HCT116 (cell line): Measurements from ENCODE around the gene CACNA1A. TPM values are rescaled to one million over a fixed set of nuclear protein-coding genes. Genes with fewer than 3 reads are reported as not detected.

ENCODE experiments used
- ATAC-seq: fragments of 200-7000 bp; cut with Tn5 transposase; 2 replicates; pipeline ENCODE4 v1.9.1; 2020; ENCODE audit warnings: mild to moderate bottlenecking, moderate library complexity
- BruUV-seq: library from RNA; stranded (reverse); fragments of 400-500 nt; replicated peaks from 2 replicates; lab custom pipeline; 2021; lab: Mats Ljungman, UMichigan
- CTCF ChIA-PET: fragments of 300-600 bp; sonication (Branson Sonifier 250); formaldehyde crosslinking; loops from one replicate; lab custom pipeline; 2021; ENCODE audit warnings: antibody characterized with exemption; lab: Charles Lee
- POLR2A ChIA-PET: fragments of 300-600, 350-600 bp; sonication (Branson Sonifier 250); formaldehyde crosslinking; loops from one replicate; lab custom pipeline; 2021; ENCODE audit warnings: antibody characterized with exemption; lab: Charles Lee
- RAD21 ChIA-PET, 2 experiments: fragments of 300-600 bp; sonication (Branson Sonifier 250); formaldehyde crosslinking; loops; one replicate each; lab custom pipeline; 2023; ENCODE audit warnings: low total read pairs in 2 of 2; ENCODE audit not compliant: uncharacterized antibody in 2 of 2, unreplicated experiment in 2 of 2, low non-redundant PET in 1 of 2; lab: Charles Lee
- DNase-seq: peaks from one replicate; pipeline ENCODE4 v3.0.0-alpha.2; 2010; ENCODE audit warnings: low read depth, low spot score
- H2AFZ ChIP-seq: fragments of 200-600 bp; shearing (Covaris generic), sonication (generic); 2 replicates; pipeline ENCODE4 v1.6.1; 2017; ENCODE audit warnings: low read depth, mixed run types, mixed read lengths, antibody characterized with exemption, low read length; ENCODE audit not compliant: poor library complexity, severe bottlenecking
- H3K27ac ChIP-seq: 2 replicates; pipeline ENCODE4 v1.5.1; 2012; ENCODE audit warnings: low read depth, low read length
- H3K27me3 ChIP-seq: fragments of 200-600 bp; sonication (generic); 2 replicates; pipeline ENCODE4 v1.6.1; 2016; ENCODE audit warnings: mixed run types, low read length, mixed read lengths; ENCODE audit not compliant: insufficient read depth
- H3K36me3 ChIP-seq, 2 experiments: fragments of 200-500 bp in 1 of 2; fragments of 200-600 bp in 1 of 2; sonication (Bioruptor generic) in 1 of 2; sonication (generic) in 1 of 2; 2 replicates each; pipeline versions ENCODE4 v1.5.1 to v1.6.1; 2014 to 2016; ENCODE audit warnings: low read length in 2 of 2, inconsistent platforms in 1 of 2, mixed read lengths in 1 of 2, mixed run types in 1 of 2; ENCODE audit not compliant: insufficient read depth in 2 of 2, control insufficient read depth in 1 of 2
- H3K4me1 ChIP-seq, 2 experiments: fragments of 200-600 bp in 1 of 2; sonication (generic) in 1 of 2; 2 replicates each; pipeline versions ENCODE4 v1.5.1 to v1.6.1; 2012 to 2017; ENCODE audit warnings: low read length in 2 of 2, inconsistent platforms in 1 of 2, mild to moderate bottlenecking in 1 of 2, mixed read lengths in 1 of 2, mixed run types in 1 of 2, moderate library complexity in 1 of 2; ENCODE audit not compliant: insufficient read depth in 2 of 2, control insufficient read depth in 1 of 2
- H3K4me2 ChIP-seq: fragments of 200-600 bp; sonication (generic); 2 replicates; pipeline ENCODE4 v1.6.1; 2017; ENCODE audit warnings: mixed run types, low read length, mixed read lengths
- H3K4me3 ChIP-seq, 2 experiments: fragments of 200-600 bp in 1 of 2; sonication (generic) in 1 of 2; replicated peaks in 1 of 2; 2 replicates each; pipeline ENCODE4 v1.5.1; 2011 to 2016; ENCODE audit warnings: low read length in 2 of 2, control low read depth in 1 of 2, low read depth in 1 of 2, mild to moderate bottlenecking in 1 of 2, mixed read lengths in 1 of 2, mixed run types in 1 of 2
- H3K79me2 ChIP-seq: fragments of 200-600 bp; sonication (generic); 2 replicates; pipeline ENCODE4 v1.6.1; 2017; ENCODE audit warnings: mild to moderate bottlenecking, mixed run types, low read length, moderate library complexity, mixed read lengths; ENCODE audit not compliant: insufficient read depth
- H3K9ac ChIP-seq: fragments of 200-600 bp; sonication (generic); 2 replicates; pipeline ENCODE4 v1.6.1; 2016; ENCODE audit warnings: low read length, mixed read lengths
- H3K9me2 ChIP-seq: fragments of 200-600 bp; sonication (generic), shearing (Covaris generic); 2 replicates; pipeline ENCODE4 v1.6.1; 2017; ENCODE audit warnings: mixed run types, mild to moderate bottlenecking, moderate library complexity; ENCODE audit not compliant: insufficient read depth
- H3K9me3 ChIP-seq, 2 experiments: fragments of 200-500 bp in 1 of 2; fragments of 200-600 bp in 1 of 2; sonication (Bioruptor generic) in 1 of 2; sonication (generic) in 1 of 2; 2 replicates each; pipeline ENCODE4 v1.6.1; 2014 to 2017; ENCODE audit warnings: low read length in 2 of 2, mixed read lengths in 2 of 2, inconsistent platforms in 1 of 2, low read depth in 1 of 2, mild to moderate bottlenecking in 1 of 2, mixed run types in 1 of 2, moderate library complexity in 1 of 2; ENCODE audit not compliant: control insufficient read depth in 1 of 2, insufficient read depth in 1 of 2
- H4K20me1 ChIP-seq: fragments of 200-600 bp; sonication (generic), shearing (Covaris generic); 2 replicates; pipeline ENCODE4 v1.6.1; 2017; ENCODE audit warnings: mixed run types, mild to moderate bottlenecking, moderate library complexity; ENCODE audit not compliant: insufficient read depth
- EGR1 ChIP-seq: IDR thresholded peaks from 2 replicates; pipeline ENCODE4 v1.6.1; 2012; ENCODE audit warnings: low read depth
- EZH2phosphoT487 ChIP-seq: fragments of 200-600 bp; IDR thresholded peaks from 2 replicates; pipeline ENCODE4 v1.6.1; 2018; ENCODE audit warnings: antibody characterized with exemption, borderline replicate concordance
- FOSL1 ChIP-seq: IDR thresholded peaks from 2 replicates; pipeline ENCODE4 v1.6.1; 2012; ENCODE audit warnings: low read depth
- POLR2AphosphoS5 ChIP-seq: IDR thresholded peaks from 2 replicates; pipeline ENCODE4 v1.6.1; 2011; ENCODE audit warnings: mild to moderate bottlenecking, low read depth, low read length, moderate library complexity
- SP1 ChIP-seq: IDR thresholded peaks from 2 replicates; pipeline ENCODE4 v1.6.1; 2012; ENCODE audit warnings: low read depth
- TCF7L2 ChIP-seq: IDR thresholded peaks from 2 replicates; pipeline ENCODE4 v1.7.0; 2011; ENCODE audit warnings: borderline replicate concordance, inconsistent platforms; ENCODE audit not compliant: insufficient read depth, insufficient read length; ENCODE audit errors: extremely low read depth
- YY1 ChIP-seq: IDR thresholded peaks from 2 replicates; pipeline ENCODE4 v1.6.1; 2011; ENCODE audit warnings: low read length, low read depth, moderate library complexity, mild to moderate bottlenecking; ENCODE audit not compliant: insufficient replicate concordance; ENCODE audit errors: extremely low read depth
- ZFX ChIP-seq: fragments of 450-650 bp; IDR thresholded peaks from 2 replicates; pipeline ENCODE4 v1.6.1; 2017
- intact Hi-C: fragments of 100-400 bp; cut with micrococcal nuclease; formaldehyde crosslinking; loops from 2 replicates; pipeline ENCODE4 v1.10.0; 2022
- total RNA-seq: library from RNA; stranded (reverse); gene quantifications from one replicate; pipeline ENCODE4 v1.2.1, GENCODE V29; 2021; ENCODE audit not compliant: unreplicated experiment
- TF ChIP-seq, protein P1 (sequence below): IDR thresholded peaks from 2 replicates; pipeline ENCODE4 v1.6.1; 2011; ENCODE audit warnings: mild to moderate bottlenecking, low read length, moderate library complexity; ENCODE audit not compliant: insufficient replicate concordance; ENCODE audit errors: extremely low read depth
- TF ChIP-seq, protein P2 (sequence below): IDR thresholded peaks from 2 replicates; pipeline ENCODE4 v1.6.1; 2012
- TF ChIP-seq, protein P3 (sequence below), 3 experiments: fragments of 200-600 bp in 1 of 3; sonication (generic) in 1 of 3; IDR thresholded peaks in 2 of 3; conservative IDR thresholded peaks in 1 of 3; 2 replicates each; pipeline ENCODE4 v1.5.1; 2012 to 2017; ENCODE audit warnings: low read depth in 2 of 3, low read length in 2 of 3, antibody characterized with exemption in 1 of 3, borderline replicate concordance in 1 of 3, control low read depth in 1 of 3, mild to moderate bottlenecking in 1 of 3, mixed read lengths in 1 of 3, mixed run types in 1 of 3, moderate library complexity in 1 of 3; ENCODE audit not compliant: insufficient read depth in 1 of 3

CACNA1A gene
- total RNA-seq, 1 experiment from 2014 or later = 7.5 TPM

DNA sequence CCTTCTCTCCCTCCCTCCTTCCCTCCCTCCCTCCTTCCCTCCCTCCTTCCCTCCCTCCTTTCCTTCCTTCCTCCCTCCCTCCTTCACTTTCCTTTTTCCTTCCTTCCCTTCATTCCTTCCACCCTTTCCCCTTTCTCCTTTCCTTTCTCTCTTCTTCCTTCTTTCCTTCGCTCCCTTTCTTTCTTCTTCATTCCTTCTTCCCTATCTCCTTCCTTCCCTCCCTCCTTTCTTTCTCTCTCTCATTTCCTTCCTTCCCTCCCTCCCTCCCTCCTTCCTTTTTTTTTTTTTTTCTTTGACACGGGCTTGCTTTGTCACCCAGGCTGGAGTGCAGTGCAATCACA is 250.6 kb downstream of the CACNA1A start:
- Histone ChIP-seq H4K20me1 (no peaks in the 10 kb centered on the region), H3K27me3 (no peaks in the 10 kb centered on the region), H3K9me3 (peaks cover 0 to 13% of the 10 kb centered on the region in 2 experiments; a peak in 1 of 4 replicates), H3K4me1 (peaks cover 8 to 22% of the 10 kb centered on the region in 2 experiments), H3K4me2 (no peak overlapping the region), H3K79me2 (no peaks in the 10 kb centered on the region), H3K27ac (no peak overlapping the region), H3K4me3 (no peak overlapping the region), H3K9ac (no peak overlapping the region), H3K9me2 (no peaks in the 10 kb centered on the region), H2AFZ (no peak overlapping the region), H3K36me3 (no peaks in the 10 kb centered on the region)
- CTCF ChIA-PET = no interaction called here
- no peak for ATAC-seq
- DNase-seq = no peak
- TF ChIP-seq, protein P1, sequence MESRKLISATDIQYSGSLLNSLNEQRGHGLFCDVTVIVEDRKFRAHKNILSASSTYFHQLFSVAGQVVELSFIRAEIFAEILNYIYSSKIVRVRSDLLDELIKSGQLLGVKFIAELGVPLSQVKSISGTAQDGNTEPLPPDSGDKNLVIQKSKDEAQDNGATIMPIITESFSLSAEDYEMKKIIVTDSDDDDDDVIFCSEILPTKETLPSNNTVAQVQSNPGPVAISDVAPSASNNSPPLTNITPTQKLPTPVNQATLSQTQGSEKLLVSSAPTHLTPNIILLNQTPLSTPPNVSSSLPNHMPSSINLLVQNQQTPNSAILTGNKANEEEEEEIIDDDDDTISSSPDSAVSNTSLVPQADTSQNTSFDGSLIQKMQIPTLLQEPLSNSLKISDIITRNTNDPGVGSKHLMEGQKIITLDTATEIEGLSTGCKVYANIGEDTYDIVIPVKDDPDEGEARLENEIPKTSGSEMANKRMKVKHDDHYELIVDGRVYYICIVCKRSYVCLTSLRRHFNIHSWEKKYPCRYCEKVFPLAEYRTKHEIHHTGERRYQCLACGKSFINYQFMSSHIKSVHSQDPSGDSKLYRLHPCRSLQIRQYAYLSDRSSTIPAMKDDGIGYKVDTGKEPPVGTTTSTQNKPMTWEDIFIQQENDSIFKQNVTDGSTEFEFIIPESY = no peak
- intact Hi-C loops = no loop called here
- POLR2A ChIA-PET = no interaction called here
- BruUV-seq = no TSS peak
- RAD21 ChIA-PET = interaction anchor here in 1 of 2 experiments (0.8 kb wide), 1 partner anchor 290 kb away, joined by 12 read pairs; no protein-coding TSS in a partner anchor

DNA sequence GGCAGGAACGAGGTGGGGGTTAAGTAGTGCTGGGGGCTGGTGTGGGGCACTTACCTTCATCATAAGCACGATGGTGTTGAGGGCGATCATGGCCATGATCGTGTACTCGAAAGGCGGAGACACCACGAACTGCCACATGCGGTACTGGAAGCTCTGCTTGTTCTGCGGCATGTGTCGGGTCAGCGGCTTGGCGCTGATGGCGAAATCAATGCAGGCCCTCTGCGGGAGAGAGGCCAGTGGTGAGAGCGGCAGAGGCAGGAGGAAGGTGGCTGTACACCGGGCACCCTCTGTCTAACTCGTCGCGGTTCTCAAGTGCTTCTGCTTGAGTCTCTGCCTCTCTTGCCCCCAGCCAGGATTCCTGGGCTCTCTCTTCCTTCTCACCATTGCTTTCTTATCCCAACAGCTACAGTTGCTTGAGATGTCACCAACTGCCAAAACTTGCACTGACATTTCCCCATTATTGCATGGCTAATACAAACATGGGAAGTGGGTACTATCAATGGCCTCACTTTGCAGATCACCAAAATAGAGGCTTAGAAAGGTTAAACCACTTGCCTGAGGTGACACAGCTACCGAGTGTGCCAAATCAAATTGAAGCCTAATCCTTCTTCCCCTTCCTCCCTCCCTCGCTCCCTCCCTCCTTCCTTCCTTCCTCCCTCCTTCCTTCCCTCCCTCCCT is 251.1 kb downstream of the CACNA1A start:
- H3K9me2 ChIP-seq = no peaks in the 10 kb centered on the region
- no peak overlapping the region for H2AFZ ChIP-seq
- no peak for TF ChIP-seq POLR2AphosphoS5
- TF ChIP-seq EGR1 = no peak
- no peak for TF ChIP-seq FOSL1
- no peak for TF ChIP-seq EZH2phosphoT487
- TF ChIP-seq, protein P2, sequence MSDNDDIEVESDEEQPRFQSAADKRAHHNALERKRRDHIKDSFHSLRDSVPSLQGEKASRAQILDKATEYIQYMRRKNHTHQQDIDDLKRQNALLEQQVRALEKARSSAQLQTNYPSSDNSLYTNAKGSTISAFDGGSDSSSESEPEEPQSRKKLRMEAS = no peak
- TF ChIP-seq, protein P3, sequence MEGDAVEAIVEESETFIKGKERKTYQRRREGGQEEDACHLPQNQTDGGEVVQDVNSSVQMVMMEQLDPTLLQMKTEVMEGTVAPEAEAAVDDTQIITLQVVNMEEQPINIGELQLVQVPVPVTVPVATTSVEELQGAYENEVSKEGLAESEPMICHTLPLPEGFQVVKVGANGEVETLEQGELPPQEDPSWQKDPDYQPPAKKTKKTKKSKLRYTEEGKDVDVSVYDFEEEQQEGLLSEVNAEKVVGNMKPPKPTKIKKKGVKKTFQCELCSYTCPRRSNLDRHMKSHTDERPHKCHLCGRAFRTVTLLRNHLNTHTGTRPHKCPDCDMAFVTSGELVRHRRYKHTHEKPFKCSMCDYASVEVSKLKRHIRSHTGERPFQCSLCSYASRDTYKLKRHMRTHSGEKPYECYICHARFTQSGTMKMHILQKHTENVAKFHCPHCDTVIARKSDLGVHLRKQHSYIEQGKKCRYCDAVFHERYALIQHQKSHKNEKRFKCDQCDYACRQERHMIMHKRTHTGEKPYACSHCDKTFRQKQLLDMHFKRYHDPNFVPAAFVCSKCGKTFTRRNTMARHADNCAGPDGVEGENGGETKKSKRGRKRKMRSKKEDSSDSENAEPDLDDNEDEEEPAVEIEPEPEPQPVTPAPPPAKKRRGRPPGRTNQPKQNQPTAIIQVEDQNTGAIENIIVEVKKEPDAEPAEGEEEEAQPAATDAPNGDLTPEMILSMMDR (IDR thresholded peaks at IDR 0.05 in 2 of 3, conservative IDR thresholded peaks at IDR 0.05 in 1 of 3; ENCODE audit: borderline replicate concordance in 1 of 3, insufficient read depth in 1 of 3, low read depth in 2 of 3, low read length in 2 of 3) = no peak
- no peak for TF ChIP-seq TCF7L2
- TF ChIP-seq ZFX = no peak
- no peak for TF ChIP-seq YY1
- TF ChIP-seq SP1 = no peak
- ATAC-seq = no peak
- DNase-seq = no peak
- H4K20me1 ChIP-seq = no peaks in the 10 kb centered on the region
- ChIA-PET RAD21 (no interaction called here), CTCF (no interaction called here), POLR2A (no interaction called here)
- intact Hi-C loops = no loop called here
- H3K36me3 ChIP-seq = no peaks in the 10 kb centered on the region
- H3K79me2 ChIP-seq = no peaks in the 10 kb centered on the region
- H3K27me3 ChIP-seq = no peaks in the 10 kb centered on the region
- no peak overlapping the region for H3K9ac ChIP-seq
- H3K4me2 ChIP-seq = no peak overlapping the region
- no TSS peak for BruUV-seq
- peaks cover 4 to 17% of the 10 kb centered on the region in 2 experiments; a peak in 3 of 4 replicates for H3K4me1 ChIP-seq
- no peak overlapping the region for H3K27ac ChIP-seq
- H3K4me3 ChIP-seq = no peak overlapping the region
- H3K9me3 ChIP-seq = peaks cover 0 to 13% of the 10 kb centered on the region in 2 experiments; a peak in 1 of 4 replicates
